GM21526 (cell line): ENCODE results near the gene SMCR8.
"Not testable (repeated sequence)": the region's sequence is repeated elsewhere in the genome, so short reads cannot be mapped to it uniquely, and the experiment has no call there.

Source experiments
- ATAC-seq: cut with Tn5 transposase; IDR thresholded peaks from one replicate; pipeline ENCODE4 v1.9.1; 2021; ENCODE audit warnings: moderate library complexity; ENCODE audit not compliant: unreplicated experiment, low FRiP score

SMCR8 gene

GRCh38 chr17:18318117-18318516 lies 3.0 kb downstream of the SMCR8 start:
- no peak for ATAC-seq

GRCh38 chr17:18318771-18319450 lies 3.8 kb downstream of the SMCR8 start:
- no peak for ATAC-seq

- no peak for ATAC-seq
Measured at GRCh38 chr17:18319604-18320256, 4.6 kb downstream of the SMCR8 start.

- ATAC-seq: no peak
Measured at GRCh38 chr17:18320301-18320700, 5.2 kb downstream of the SMCR8 start.

- no peak for ATAC-seq
Measured at GRCh38 chr17:18321309-18321708, 6.2 kb downstream of the SMCR8 start.

GRCh38 chr17:18322522-18322921 lies 7.4 kb downstream of the SMCR8 start:
- no peak for ATAC-seq

GRCh38 chr17:18323007-18323406 lies 7.9 kb downstream of the SMCR8 start:
- no peak for ATAC-seq

GRCh38 chr17:18323507-18324139 lies 8.5 kb downstream of the SMCR8 start:
- ATAC-seq: no peak

- ATAC-seq: no peak
Measured at GRCh38 chr17:18324140-18325050, 9.3 kb downstream of the SMCR8 start.

- no peak for ATAC-seq
Measured at GRCh38 chr17:18326039-18326438, 10.9 kb downstream of the SMCR8 start.

GRCh38 chr17:18326572-18326971 lies 11.5 kb downstream of the SMCR8 start:
- ATAC-seq: no peak

- ATAC-seq: no peak
Measured at GRCh38 chr17:18327093-18327492, 12.0 kb downstream of the SMCR8 start.

- no peak for ATAC-seq
Measured at GRCh38 chr17:18327556-18327955, 12.5 kb downstream of the SMCR8 start.

- no peak for ATAC-seq
Measured at GRCh38 chr17:18328643-18329204, 13.6 kb downstream of the SMCR8 start.

- ATAC-seq: no peak
Measured at GRCh38 chr17:18331879-18332278, 16.8 kb downstream of the SMCR8 start.

- no peak for ATAC-seq
Measured at GRCh38 chr17:18332909-18333489, 17.9 kb downstream of the SMCR8 start.

GRCh38 chr17:18338158-18338557 lies 23.1 kb downstream of the SMCR8 start:
- ATAC-seq: not testable (repeated sequence)

- ATAC-seq: no peak
Measured at GRCh38 chr17:18339933-18340332, 24.8 kb downstream of the SMCR8 start.

GRCh38 chr17:18344021-18344420 lies 28.9 kb downstream of the SMCR8 start:
- no peak for ATAC-seq

GRCh38 chr17:18353541-18353940 lies 38.4 kb downstream of the SMCR8 start:
- no peak for ATAC-seq
